Ramos (cell line): ENCODE results near the gene DNAJB1.
"Not testable (repeated sequence)": the region's sequence is repeated elsewhere in the genome, so short reads cannot be mapped to it uniquely, and the experiment has no call there.

Source experiments
- in situ Hi-C: fragments of 300-500 bp; cut with MboI; formaldehyde crosslinking; loops from one replicate; pipeline ENCODE4 v1.14.3; 2022; ENCODE audit warnings: low sequenced_read_pairs; ENCODE audit not compliant: unreplicated experiment

The DNAJB1 gene

DNA sequence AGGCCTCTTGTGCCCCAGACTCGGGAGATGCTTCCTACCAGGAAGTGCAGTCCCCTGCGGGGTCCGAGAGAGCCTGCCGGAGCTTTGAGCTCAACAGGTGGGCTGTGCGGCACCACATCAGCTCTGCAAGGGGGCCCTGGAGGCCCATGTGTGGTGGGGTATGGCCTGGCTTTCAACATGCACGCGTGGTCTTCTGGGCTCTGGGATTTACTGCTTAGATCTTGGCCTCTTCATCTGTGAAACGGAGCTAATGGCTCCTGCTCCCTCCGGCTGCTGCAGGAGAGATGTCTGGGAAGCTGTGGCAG lies 35.7 kb upstream of the DNAJB1 start:
- in situ Hi-C loops: no loop called here

DNA sequence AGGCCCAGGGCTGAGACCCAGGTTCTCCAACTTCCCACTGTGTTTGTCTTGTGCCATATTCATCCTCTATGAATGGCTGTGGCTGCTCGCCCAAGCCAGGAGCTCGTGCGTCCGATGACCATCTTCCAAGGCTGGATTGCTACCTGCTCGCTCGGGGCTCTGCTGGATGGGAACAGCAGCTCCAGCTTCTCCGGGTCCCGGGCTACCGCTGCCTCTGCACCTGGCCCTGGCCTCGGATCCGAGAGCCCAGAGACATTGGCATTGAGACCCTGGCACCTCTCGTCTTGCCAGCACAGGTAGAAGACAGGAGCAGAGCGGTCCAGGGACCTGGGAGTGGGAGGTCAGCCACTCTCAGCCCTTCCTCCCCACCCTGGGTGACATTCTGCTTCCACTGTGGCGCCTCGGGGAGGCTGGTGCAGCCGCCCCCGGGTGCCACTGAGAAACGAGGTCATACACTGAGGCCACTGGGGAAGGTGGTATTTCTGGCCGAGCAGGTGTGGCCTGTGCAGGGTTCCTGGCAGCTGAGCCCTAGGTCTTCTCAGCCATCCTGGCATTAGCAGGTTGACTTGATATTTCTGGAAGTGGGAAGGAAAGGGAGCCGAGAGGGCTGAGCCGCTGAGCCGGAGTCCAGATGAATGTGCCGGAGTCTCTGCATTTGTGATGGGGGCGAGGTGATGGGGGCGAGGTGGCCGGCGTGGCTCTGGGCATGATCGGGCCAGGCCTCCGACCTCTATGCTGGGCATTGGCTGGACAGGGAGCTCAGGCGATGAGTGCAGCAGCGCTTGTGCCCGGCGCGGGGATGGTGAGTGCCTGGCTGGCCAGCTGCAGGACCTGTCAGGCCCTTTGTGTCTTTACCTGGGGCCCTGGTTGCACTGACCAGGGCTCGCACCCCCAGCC lies 35.1 kb upstream of the DNAJB1 start:
- in situ Hi-C loops: no loop called here

DNA sequence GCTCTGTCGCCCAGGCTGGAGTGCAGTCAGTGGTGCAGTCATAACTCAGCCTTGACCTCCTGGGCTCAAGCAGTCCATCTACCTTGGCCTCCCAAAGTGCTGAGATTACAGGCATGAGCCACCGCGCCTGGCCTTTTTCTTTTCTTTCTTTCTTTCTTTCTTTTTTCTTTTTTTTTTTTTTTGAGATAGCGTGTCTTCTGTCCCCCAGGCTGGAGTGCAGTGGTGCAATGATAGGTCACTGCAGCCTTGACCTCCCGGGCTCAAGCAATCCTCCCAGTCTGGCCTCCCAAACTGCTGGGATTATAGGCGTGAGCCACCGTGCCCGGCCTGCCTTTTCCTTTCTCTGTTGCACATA lies 33.8 kb upstream of the DNAJB1 start:
- in situ Hi-C loops: not testable (repeated sequence)

DNA sequence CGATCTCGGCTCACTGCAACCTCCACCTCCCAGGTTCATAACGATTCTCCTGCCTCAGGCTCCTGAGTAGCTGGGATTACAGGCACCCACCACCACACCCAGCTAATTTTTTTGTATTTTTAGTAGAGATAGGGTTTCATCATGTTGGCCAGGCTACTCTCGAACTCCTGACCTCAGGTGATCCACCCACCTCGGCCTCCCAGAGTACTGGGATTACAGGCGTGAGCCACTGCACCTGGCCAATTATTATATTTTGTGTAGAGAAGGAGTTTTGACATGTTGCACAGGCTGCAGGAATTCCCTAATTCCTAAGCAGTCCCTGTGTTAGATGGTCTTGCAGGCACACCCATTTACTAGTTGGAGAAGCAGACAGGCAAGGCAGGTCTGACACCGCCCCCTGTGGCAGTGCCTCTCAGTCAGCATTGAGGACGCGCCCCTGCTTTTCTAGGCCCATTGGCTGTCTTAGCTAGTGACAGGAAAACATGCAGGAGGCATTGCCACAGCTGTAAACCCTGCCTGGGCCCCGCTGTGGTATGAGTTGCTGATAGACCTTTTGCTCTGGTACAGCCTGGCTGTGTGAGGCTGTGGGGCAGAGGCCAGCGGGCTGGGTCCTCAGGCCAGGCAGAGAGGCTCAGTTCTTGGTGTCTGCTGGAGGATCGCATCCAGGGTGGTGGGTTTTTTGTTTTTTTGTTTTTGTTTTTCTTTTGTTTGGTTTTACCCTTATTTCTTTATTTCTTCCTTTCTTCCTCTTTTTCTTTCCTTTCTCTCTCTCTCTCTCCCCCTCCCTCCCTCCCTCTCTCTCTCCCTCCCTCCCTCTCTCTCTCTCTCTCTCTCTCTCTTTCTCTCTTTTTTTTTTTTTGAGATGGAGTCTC lies 33.2 kb upstream of the DNAJB1 start:
- in situ Hi-C loops: not testable (repeated sequence)

DNA sequence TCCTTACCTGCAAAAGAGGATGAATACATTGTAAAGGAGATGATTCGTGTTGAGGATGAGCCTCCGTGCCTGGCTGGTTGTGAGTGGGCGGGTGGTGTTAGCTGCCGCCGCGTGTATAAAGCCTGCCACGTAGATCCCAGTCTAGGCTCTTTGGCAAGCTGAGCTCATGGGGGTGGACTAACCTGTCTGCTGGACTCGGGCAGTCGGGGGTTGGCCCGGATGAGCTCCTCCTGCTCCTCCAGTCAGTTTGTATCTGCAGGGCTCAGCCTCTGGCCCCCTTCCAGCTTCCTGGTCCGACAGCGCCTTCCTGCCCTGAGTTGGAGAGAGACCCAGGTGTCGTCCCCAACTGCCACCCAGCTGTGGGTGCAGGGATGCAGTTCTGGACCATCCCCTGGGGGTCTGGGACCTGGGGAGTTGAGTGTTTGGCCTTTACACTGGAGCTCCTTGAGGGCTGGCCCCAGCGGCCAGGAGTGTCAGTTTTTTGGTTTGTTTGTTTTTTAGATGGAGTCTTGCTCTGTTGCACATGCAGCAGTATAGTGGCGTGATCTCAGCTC lies 32.1 kb upstream of the DNAJB1 start:
- in situ Hi-C loops: no loop called here

DNA sequence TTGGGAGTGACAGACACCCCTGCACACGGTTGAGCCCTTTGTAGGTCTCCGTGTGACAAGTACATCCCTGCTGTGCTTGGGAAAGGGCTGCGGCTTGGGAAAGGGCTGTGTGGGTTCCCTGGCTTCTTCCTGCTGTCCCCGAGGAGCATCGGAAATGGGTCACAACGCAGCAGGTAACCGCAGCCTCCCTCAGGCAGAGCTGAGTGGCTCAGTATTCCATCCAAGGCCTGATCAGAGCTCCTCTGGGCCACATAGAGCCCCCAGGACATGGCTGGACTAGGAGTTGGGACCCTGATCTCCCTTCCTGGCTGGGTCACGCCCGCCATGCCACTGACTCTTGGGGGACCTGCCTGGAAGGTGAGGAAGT lies 27.5 kb upstream of the DNAJB1 start:
- in situ Hi-C loops: no loop called here

DNA sequence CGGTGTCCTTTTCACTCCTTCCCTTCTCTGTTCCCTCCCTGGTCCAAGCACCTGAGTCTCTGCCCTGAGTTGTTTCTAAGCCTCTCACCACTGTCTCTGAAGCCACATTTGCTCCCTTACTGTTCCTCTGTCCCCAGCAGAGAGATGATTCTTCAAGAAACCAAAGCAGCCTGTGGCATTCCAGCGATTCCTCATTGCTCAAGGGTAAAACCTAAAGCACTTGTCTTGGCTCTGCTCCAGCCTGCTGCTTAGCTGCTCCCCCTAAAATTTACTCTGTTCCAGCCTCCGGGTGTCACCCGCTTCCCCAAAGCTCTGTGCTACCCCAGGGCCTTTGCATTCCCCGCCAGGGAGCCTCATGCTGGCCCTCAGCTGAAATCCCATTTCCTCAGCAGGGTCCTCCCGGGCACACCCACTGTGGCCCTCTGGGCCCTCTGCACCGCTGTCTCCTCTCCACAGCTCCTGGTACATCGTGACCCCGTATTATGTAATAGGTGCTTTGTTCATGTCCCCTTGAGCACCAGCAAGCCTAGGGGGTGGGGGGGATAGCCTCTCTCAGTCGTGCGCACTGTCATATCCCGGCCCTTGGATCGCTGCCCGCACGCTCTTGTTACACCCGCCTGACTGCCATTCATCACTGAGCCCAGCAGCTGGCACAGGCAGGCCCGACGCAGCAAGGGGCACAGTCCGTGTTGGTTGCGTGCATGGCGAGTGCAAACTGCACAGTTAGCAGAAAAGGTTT lies 26.9 kb upstream of the DNAJB1 start:
- in situ Hi-C loops: no loop called here

DNA sequence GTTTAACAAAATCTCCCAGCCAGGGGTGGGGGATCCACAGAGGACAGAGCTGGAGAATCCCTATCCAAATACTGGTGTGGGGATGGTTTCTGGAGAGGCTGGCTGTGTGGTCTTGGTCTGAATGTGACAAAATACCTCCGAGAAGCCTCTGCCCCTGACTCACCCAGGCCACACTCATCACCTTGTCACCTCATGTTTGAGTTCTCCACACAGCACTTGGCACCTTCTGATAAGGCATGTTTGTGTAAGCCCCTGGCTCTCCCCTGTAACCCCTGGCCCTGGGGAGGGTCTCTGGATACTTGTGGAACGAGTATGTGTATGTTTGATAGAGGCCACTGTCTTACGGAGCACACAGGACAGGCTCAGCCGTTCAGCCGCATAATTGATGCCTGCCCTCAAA lies 25.9 kb upstream of the DNAJB1 start:
- in situ Hi-C loops: no loop called here

DNA sequence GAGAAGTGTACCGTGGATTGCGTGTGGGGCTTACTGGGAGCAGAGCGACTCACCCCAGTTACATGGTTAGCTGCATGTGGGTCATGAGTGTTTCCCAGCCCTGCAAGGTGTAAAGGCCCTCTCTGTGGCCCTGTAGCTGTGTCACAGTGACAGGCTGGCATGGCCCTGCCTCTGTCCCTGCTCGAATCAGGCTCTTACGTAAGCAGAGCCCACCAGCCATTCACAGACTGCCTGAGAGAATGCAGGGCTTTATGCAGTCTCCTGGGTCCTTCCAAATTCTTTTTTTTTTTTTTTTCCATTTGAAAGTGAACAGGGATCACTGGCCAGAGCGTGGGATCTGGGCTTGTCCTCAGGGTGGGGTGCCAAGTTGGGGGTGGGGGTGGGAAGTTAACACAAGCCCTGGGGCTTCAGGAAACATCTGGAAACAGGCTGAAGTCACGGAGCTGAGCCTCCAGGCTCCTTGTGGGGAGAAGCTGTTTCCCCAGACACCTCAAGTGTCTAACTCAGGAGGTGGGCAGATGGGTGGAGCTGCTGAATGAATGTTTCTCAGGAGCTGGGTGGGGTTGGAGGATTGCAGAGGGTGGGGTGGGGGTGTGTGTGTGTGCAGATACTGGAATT lies 24.6 kb upstream of the DNAJB1 start:
- in situ Hi-C loops: no loop called here

DNA sequence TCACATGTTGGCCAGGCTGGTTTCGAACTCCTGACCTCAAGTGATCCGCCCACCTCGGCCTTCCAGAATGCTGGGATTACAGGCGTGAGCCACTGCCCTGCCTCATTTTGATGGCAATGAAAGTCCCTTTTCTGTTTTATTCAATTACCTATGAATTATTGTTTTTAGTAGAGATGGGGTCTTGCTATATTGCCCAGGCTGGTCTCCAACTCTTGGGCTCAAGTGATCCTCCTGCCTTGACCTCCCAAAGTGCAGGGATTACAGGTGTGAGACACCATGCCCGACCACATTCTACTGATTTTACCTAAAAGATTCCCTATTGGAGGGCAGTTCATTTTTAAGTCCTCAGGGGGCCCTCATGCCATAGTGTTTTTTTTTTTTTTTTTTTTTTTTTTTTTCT lies 23.8 kb upstream of the DNAJB1 start:
- in situ Hi-C loops: not testable (repeated sequence)

DNA sequence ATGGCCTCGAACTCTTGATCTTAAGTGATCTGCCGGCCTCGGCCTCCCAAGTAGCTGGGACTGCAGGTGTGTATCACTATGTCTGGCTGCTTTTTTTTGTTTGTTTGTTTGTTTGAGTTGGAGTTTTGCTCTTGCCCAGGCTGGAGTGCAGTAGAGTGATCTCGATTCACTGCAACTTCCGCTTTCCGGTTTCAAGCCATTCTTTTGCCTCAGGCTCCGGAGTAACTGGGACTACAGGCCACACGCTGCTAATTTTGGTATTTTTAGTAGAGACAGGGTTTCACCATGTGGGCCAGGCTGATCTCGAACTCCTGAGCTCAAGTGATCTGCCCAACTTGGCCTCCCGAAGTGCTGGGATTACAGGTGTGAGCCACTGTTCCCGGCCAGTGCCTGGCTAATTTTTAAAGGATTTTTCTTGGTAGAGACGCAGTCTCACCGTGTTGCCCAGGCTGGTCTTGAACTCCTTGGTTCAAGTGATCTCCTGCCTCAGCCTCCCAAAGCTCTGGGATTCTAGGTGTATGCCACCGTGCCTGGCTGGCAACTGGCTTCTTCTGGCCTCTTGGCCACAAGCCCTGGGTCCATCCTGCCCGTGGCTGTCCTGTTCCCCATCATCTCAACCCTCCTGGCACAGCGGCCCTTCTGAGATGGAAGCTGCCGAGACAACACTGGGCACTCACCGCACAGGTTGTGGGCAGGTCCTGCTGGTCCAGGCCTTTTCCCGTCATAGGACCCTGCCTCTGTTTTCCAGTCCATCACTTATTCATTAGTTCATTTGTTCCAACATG lies 22.7 kb upstream of the DNAJB1 start:
- in situ Hi-C loops: no loop called here

DNA sequence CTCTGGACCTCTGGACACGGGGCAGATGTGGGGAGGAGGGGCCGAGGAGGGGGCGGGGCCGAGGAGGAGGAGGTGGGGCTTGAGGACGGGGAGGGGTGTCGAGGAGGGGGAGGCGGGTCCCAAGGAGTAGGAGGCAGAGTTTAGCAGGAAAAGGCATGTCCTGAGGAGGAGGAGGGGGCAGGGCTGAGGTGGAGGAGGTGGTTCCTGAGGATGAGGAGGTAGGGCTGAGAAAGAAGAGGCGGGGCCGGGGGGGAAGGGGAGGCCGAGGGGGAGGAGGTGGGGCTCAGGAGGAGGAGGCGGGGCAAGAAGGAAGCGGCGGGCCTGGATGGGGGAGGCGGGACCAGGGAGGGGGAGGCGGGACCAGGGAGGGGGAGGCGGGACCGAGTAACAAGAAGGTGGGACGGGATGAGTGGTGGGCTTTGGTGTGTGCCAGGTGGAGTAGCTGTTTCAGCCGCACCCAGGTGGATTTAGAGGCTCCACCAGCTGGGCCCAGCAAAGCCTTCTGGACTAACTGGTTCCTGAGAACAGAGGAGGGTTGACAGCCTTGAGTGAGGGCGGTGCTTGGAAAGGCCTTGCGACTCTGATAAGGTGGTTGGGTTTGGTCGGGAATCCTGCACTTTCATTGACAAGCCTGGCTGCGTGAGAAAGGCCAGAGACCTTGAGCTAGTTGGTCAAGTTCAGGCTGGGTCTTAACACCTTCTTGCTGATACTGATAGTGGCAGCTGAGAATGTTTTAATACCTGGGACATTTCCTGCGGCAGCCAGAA lies 18.9 kb upstream of the DNAJB1 start:
- in situ Hi-C loops: no loop called here

DNA sequence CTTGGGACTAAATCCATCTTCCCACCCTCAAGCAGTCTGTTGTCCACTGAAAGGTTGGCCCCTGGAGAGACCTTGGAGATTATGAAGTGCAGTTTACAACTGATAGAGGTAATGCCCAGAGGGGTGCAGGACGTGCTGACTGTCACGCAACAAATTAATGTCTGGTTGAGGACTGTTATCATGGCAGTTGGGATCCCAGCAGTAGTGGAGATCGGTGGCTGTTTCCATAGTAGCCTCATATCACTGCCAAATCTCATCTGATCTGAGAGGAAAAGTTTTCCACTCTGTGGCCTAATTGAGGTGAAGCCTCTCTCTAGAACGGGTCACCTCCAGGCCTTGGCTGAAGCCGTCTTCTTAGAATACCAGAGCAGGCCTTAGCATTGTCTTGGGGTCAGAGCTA lies 15.3 kb upstream of the DNAJB1 start:
- in situ Hi-C loops: no loop called here

DNA sequence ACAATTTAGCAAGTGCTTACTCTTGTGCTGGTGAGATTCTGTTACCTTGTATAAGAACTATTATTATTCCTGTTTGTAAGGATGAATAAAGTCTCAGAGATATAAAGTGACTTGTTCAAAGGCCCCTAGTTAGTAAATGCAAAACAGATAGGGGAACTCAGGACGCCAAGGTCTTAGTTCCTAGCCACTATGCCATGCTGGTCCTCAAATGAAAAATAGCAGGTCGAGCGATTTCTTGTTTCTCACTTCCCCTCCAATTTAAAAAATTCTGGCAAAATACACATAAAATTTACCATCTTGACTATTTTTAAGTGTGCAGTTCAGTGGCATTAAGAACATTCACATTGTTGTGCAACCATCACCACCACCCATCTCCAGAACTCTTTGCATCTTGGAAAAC lies 12.3 kb upstream of the DNAJB1 start:
- in situ Hi-C loops: no loop called here

DNA sequence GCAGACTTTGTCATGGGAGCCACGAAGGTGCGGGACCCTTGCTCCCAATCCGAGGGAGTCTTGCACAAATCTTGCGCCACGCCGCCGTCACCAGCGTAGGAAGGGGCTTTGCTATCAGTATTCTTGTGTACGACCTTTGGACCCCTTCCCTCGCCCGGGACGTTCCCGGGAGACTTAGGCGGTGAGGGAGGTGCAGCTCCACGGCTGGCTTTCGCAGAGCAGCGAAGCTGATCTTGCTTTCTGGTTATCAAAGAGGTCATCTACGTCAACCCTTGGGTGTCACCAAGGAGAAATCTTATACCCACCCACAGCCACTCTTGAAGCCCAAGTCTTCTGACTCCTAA lies 11.8 kb upstream of the DNAJB1 start:
- in situ Hi-C loops: no loop called here

DNA sequence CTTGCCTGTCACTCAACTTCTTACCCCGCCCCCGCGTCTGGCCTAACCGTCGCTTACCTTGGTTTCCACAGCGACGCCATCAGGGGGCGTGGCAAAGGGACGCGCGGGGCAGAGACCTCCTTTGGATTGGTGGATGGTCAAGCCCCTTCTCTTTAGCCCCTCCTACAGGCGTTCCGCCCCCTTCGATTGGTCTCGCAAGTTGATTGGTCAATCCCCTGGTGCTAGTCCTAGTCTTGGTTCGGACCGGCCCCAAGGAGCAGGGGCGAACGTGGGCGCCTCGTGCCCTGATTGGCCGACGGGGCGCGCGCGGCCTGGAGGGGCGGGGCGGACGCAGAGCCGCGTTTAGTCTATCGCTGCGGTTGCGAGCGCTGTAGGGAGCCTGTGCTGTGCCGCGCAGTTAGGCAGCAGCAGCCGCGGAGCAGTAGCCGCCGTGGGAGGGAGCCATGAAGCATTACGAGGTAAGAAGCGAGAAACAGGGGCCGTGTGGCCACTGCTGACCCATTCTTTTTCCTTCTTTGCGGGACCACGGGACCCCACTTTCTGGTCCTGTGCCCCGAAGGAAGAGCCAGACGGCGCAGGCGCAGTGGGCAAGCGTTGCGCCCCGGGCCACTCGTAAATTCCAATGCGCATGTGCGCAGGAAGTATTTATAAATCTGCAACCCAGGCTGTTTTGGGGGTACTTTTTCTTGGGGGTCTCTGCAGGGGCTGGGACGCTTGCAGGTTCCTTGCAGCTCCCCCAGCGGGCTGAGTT lies 11.2 kb upstream of the DNAJB1 start, which contains the start of gene TECR:
Gene TECR, plus strand, starts transcription at position 341 of the 751 bp plus-strand sequence. Its CDS starts 103 bp downstream, at position 444.
- in situ Hi-C loops: no loop called here

DNA sequence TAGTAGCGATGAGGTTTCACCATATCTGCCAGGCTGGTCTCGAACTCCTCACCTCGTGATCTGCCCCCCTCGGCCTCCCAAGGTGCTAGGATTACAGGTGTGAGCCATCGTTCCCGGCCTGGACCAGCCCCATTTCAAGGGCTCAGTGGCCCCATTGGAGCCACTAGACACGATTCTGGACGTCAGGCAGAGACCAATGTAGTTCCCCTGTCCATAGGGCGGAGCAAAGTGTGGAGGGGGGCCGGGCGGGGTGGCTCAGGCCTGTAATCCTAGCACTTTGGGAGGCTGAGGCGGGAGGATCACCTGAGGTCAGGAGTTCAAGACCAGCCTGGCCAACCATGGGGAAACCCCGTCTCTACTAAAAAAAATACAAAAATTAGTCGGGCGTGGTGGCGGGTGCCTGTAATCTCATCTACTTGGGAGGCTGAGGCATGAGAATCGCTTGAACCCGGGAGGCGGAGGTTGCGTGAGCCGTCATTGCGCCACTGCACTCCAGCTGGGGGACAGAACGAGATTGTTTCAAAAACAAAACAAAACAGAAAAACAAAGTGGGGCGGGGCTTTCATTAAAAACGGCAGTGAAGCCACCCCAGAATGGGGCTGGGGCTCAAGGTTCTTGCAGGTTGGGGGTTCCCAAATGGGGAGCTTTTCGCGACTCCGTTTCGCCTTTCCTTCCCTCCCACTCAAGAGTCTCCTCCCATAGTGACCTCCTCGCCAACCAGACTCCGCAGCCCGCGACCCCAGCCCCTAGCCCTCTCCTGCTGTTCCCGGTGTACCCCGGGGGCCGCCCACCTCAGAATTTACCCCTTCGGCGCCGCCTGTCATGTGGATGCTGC lies 10.4 kb upstream of the DNAJB1 start:
- in situ Hi-C loops: no loop called here
